K562 (cell line): ENCODE results near the gene HK1. TPM values are rescaled to one million over a fixed set of nuclear protein-coding genes. Genes with fewer than 3 reads are reported as not detected.

Experiments
- ATAC-seq: fragments of 200-7000 bp; cut with Tn5 transposase; 3 replicates; pipeline ENCODE4 v1.9.1; 2020; ENCODE audit warnings: moderate library complexity
- BruUV-seq: library from RNA; stranded (reverse); fragments of 400-500 nt; replicated peaks from 2 replicates; lab custom pipeline; 2021; lab: Mats Ljungman, UMichigan
- CTCF ChIA-PET: fragments of 300-600 bp; formaldehyde crosslinking; extraction: SDS; loops from one replicate; lab custom pipeline; 2021; ENCODE audit warnings: low intra/inter-chr PET ratio; lab: Yijun Ruan, JAX
- POLR2A ChIA-PET: fragments of 300-600, 350-650 bp; sonication (Branson Sonifier 250); formaldehyde crosslinking; extraction: SDS; loops from one replicate; lab custom pipeline; 2021; ENCODE audit warnings: antibody characterized with exemption, inconsistent platforms; lab: Yijun Ruan, JAX
- DNase-seq, 4 experiments: peaks; one replicate each; pipeline versions ENCODE4 v3.0.0 to v3.0.0-alpha.2; 2011 to 2018; ENCODE audit warnings: low spot score in 3 of 4, mixed read lengths in 3 of 4; ENCODE audit errors: extremely low read depth in 1 of 4
- FAIRE-seq: peaks from 2 replicates; lab custom pipeline; 2011; peaks lifted over from hg19 to GRCh38; lab: Jason Lieb, UNC
- H2AFZ ChIP-seq: 2 replicates; pipeline ENCODE4 v1.6.0; 2011; ENCODE audit warnings: low read depth, low read length, control low read depth, inconsistent platforms
- H3K27ac ChIP-seq: fragments of 200-600 bp; 3 replicates; pipeline ENCODE4 v1.8.0; 2011; ENCODE audit warnings: low read depth, mild to moderate bottlenecking, control low read depth, inconsistent platforms, low read length, moderate library complexity, mixed read lengths; ENCODE audit errors: extremely low read depth
- H3K27me3 ChIP-seq, 2 experiments: fragments of 300-600 bp in 1 of 2; 2 replicates in 1 of 2; 3 replicates in 1 of 2; pipeline versions ENCODE4 v1.6.0 to v1.8.0; 2011; ENCODE audit warnings: inconsistent platforms in 2 of 2, low read length in 2 of 2, mild to moderate bottlenecking in 1 of 2, mixed read lengths in 1 of 2, moderate library complexity in 1 of 2; ENCODE audit not compliant: control insufficient read depth in 2 of 2, insufficient read depth in 2 of 2
- H3K36me3 ChIP-seq: fragments of 300-600 bp; 3 replicates; pipeline ENCODE4 v1.8.0; 2011; ENCODE audit warnings: mild to moderate bottlenecking, low read length, inconsistent platforms; ENCODE audit not compliant: control insufficient read depth, insufficient read depth
- H3K4me1 ChIP-seq, 2 experiments: fragments of 200-600 bp in 1 of 2; replicated peaks in 1 of 2; 2 replicates in 1 of 2; 3 replicates in 1 of 2; pipeline versions ENCODE4 v1.5.1 to v1.8.0; 2011; ENCODE audit warnings: inconsistent platforms in 2 of 2, low read length in 2 of 2, mild to moderate bottlenecking in 1 of 2, mixed read lengths in 1 of 2, moderate library complexity in 1 of 2; ENCODE audit not compliant: control insufficient read depth in 2 of 2, insufficient read depth in 2 of 2
- H3K4me2 ChIP-seq: 2 replicates; pipeline ENCODE4 v1.6.1; 2011; ENCODE audit warnings: low read length, control low read depth, inconsistent platforms, mixed read lengths; ENCODE audit not compliant: insufficient read depth
- H3K4me3 ChIP-seq: fragments of 200-600 bp; sonication (generic), shearing (Covaris generic); 2 replicates; pipeline ENCODE4 v1.5.1; 2016; ENCODE audit warnings: control low read depth, inconsistent platforms
- H3K79me2 ChIP-seq: fragments of 200-600 bp; 3 replicates; pipeline ENCODE4 v1.8.0; 2011; ENCODE audit warnings: low read length, inconsistent platforms; ENCODE audit not compliant: control insufficient read depth, insufficient read depth
- H3K9ac ChIP-seq, 2 experiments: 2 replicates each; pipeline versions ENCODE4 v1.6.0 to v1.6.1; 2011; ENCODE audit warnings: low read depth in 2 of 2, low read length in 2 of 2, control low read depth in 1 of 2, inconsistent platforms in 1 of 2, mild to moderate bottlenecking in 1 of 2, mixed read lengths in 1 of 2; ENCODE audit not compliant: insufficient read depth in 1 of 2
- H3K9me1 ChIP-seq: one replicate; pipeline ENCODE4 v1.6.0; 2011; ENCODE audit warnings: inconsistent platforms, mild to moderate bottlenecking, low read length, moderate library complexity; ENCODE audit not compliant: control insufficient read depth, insufficient read depth
- H3K9me3 ChIP-seq: replicated peaks from 2 replicates; pipeline ENCODE4 v1.5.1; 2011; ENCODE audit warnings: low read depth, low read length, inconsistent platforms; ENCODE audit not compliant: control insufficient read depth, insufficient read depth
- H4K20me1 ChIP-seq: replicated peaks from 2 replicates; pipeline ENCODE4 v1.6.1; 2011; ENCODE audit warnings: low read length, inconsistent platforms, mixed read lengths; ENCODE audit not compliant: control insufficient read depth, insufficient read depth
- ATF1 ChIP-seq, 2 experiments: fragments of 450-650 bp in 1 of 2; IDR thresholded peaks; 2 replicates each; pipeline ENCODE4 v1.6.1; 2016; ENCODE audit warnings: missing compliant biosample characterization in 1 of 2, missing genetic modification characterization in 1 of 2
- CBX3 ChIP-seq, 2 experiments: IDR thresholded peaks; 1 replicate in 1 of 2; 2 replicates in 1 of 2; pipeline ENCODE4 v1.6.1; 2012; ENCODE audit warnings: inconsistent platforms in 2 of 2, low read length in 2 of 2, borderline replicate concordance in 1 of 2, control low read depth in 1 of 2
- RUNX1 ChIP-seq: sonication (generic); IDR thresholded peaks from 2 replicates; pipeline ENCODE4 v1.6.1; 2016; ENCODE audit warnings: antibody characterized with exemption, low read depth
- ZBTB40 ChIP-seq, 2 experiments: fragments of 450-650 bp in 1 of 2; sonication (generic) in 1 of 2; formaldehyde crosslinking in 1 of 2; IDR thresholded peaks; 2 replicates each; pipeline versions ENCODE4 v1.7.1 to v1.9.0; 2016 to 2022; ENCODE audit warnings: inconsistent platforms in 1 of 2, mild to moderate bottlenecking in 1 of 2, missing genetic modification reagents in 1 of 2
- ZFP91 ChIP-seq: sonication (generic); formaldehyde crosslinking; IDR thresholded peaks from 2 replicates; pipeline ENCODE4 v1.8.0; 2022; ENCODE audit warnings: mild to moderate bottlenecking, missing genetic modification reagents
- ZNF583 ChIP-seq: fragments of 250-450 bp; sonication (Bioruptor Pico); IDR thresholded peaks from 2 replicates; pipeline ENCODE4 v1.4.0; 2020
- ZNF778 ChIP-seq: fragments of 450-650 bp; formaldehyde crosslinking; IDR thresholded peaks from 2 replicates; pipeline ENCODE4 v1.4.0; 2020; ENCODE audit warnings: mild to moderate bottlenecking, moderate library complexity
- WGBS: fragments of 100-300 bp; shearing (Covaris generic); methylation state at CpG from one replicate; pipeline ENCODE4 v1.1.6; 2016; ENCODE audit warnings: low coverage, mixed read lengths; ENCODE audit not compliant: insufficient coverage; ENCODE audit errors: missing lambda C conversion rate; 5-methylcytosine and 5-hydroxymethylcytosine counted together
- in situ Hi-C: fragments of 300-500 bp; cut with MboI; formaldehyde crosslinking; loops from 4 replicates; pipeline ENCODE4 v1.15.0; 2018; ENCODE audit warnings: inconsistent platforms, mixed read lengths
- intact Hi-C: fragments of 100-400 bp; cut with micrococcal nuclease; formaldehyde crosslinking; loops from 2 replicates; pipeline ENCODE4 v1.14.2; 2022
- polyA plus RNA-seq, 8 experiments: library from polyadenylated mRNA; depleted of rRNA in 4 of 8; stranded (reverse) in 5 of 8; unstranded in 3 of 8; fragments of >200 nt; fragmentation: Nextera tagmentation in 2 of 8; fragmentation: Illumina TruSeq in 1 of 8; extraction: Ambion mirVana in 2 of 8; extraction: Trizol in 1 of 8; gene quantifications; 2 replicates each; pipeline versions ENCODE4 v1.2.1 to v1.2.3, GENCODE V29; 2011 to 2014; ENCODE audit warnings: inconsistent platforms in 1 of 8, missing spikeins in 1 of 8
- total RNA-seq, 7 experiments: library from RNA; depleted of rRNA in 6 of 7; stranded (reverse); fragments of >200 nt in 6 of 7; fragmentation: Illumina TruSeq in 2 of 7; extraction: Trizol in 2 of 7; gene quantifications; 2 replicates each; pipeline versions ENCODE4 v1.2.1 to v1.2.3, GENCODE V29; 2011 to 2021; ENCODE audit warnings: low replicate concordance in 1 of 7

The HK1 gene
- total and polyA plus RNA-seq, 9 of the 15 experiments (the other 6 are each of a cell fraction or from before 2014, with no cell fraction given) = 29.2 to 444 (median 193) TPM

GRCh38 chr10:69275444-69275843 lies 2.9 kb upstream of the HK1 start:
- Histone ChIP-seq H3K27ac (no peak overlapping the region), H3K36me3 (no peaks in the 10 kb centered on the region), H3K9ac (no peak overlapping the region), H3K27me3 (no peaks in the 10 kb centered on the region), H3K9me1 (no peaks in the 10 kb centered on the region), H3K4me1 (no peaks in the 10 kb centered on the region), H3K4me2 (no peak overlapping the region), H2AFZ (no peak overlapping the region), H3K9me3 (no peaks in the 10 kb centered on the region), H3K79me2 (no peaks in the 10 kb centered on the region), H4K20me1 (no peaks in the 10 kb centered on the region), H3K4me3 (no peak overlapping the region)
- ATAC-seq (no peak), FAIRE-seq (no peak), DNase-seq (no peak)
- in situ Hi-C loops = no loop called here
- 39% methylated on average over 1 of the region's 1 CpG for WGBS
- ChIA-PET POLR2A (interaction anchor here (1.2 kb wide), 1 partner anchor 10 kb away, joined by 3 read pairs; no protein-coding TSS in a partner anchor), CTCF (no interaction called here)
- intact Hi-C loops = no loop called here
- TF ChIP-seq ZBTB40 (IDR thresholded peaks at IDR 0.05) (peak; percentile 93), ZBTB40 (CRISPR knock-in tag; IDR thresholded peaks at IDR 0.05) (peak; percentile 89), RUNX1 (no peak), ZNF778 (CRISPR knock-in tag) (no peak), ATF1 (CRISPR knock-in tag; IDR thresholded peaks at IDR 0.05) (no peak), ATF1 (tag; IDR thresholded peaks at IDR 0.05) (no peak), ZFP91 (CRISPR knock-in tag) (no peak), CBX3 (IDR thresholded peaks at IDR 0.05; ENCODE audit: borderline replicate concordance in 1 of 2, low read length in 2 of 2) (no peak), ZNF583 (CRISPR knock-in tag) (no peak)
- no TSS peak for BruUV-seq
